CD4-positive, alpha-beta memory T cell (primary cell): ENCODE results near the gene TRAK1. TPM values are rescaled to one million over a fixed set of nuclear protein-coding genes. Genes with fewer than 3 reads are reported as not detected.

Experiments used
- CTCF ChIA-PET: fragments of 350-600 bp; sonication (Branson Sonifier 250); formaldehyde crosslinking; loops from one replicate; lab custom pipeline; 2021; ENCODE audit warnings: inconsistent platforms; ENCODE audit not compliant: partially characterized antibody; lab: Charles Lee
- POLR2A ChIA-PET: fragments of 350-600 bp; sonication (Branson Sonifier 250); formaldehyde crosslinking; loops from one replicate; lab custom pipeline; 2021; ENCODE audit not compliant: partially characterized antibody; lab: Charles Lee
- DNase-seq, 5 donors: peaks; one replicate each; pipeline versions ENCODE4 v3.0.0 to v3.0.0-alpha.2; 2020 to 2022; ENCODE audit warnings: mixed read lengths in 1 of 5
- H3K27ac ChIP-seq: one replicate; pipeline ENCODE4 v1.7.0; 2013; ENCODE audit warnings: low read depth, low read length
- H3K27me3 ChIP-seq: 2 replicates; pipeline ENCODE4 v1.7.0; 2013; ENCODE audit warnings: mild to moderate bottlenecking, low read length, moderate library complexity; ENCODE audit not compliant: insufficient read depth
- H3K36me3 ChIP-seq: 2 replicates; pipeline ENCODE4 v1.7.0; 2013; ENCODE audit warnings: mild to moderate bottlenecking, low read length, moderate library complexity; ENCODE audit not compliant: insufficient read depth
- H3K4me1 ChIP-seq: 2 replicates; pipeline ENCODE4 v1.7.0; 2013; ENCODE audit warnings: mild to moderate bottlenecking, low read length, moderate library complexity; ENCODE audit not compliant: insufficient read depth
- H3K4me3 ChIP-seq, 2 donors: one replicate each; pipeline ENCODE4 v1.7.0; 2013; ENCODE audit warnings: low read length in 2 of 2, mild to moderate bottlenecking in 1 of 2
- H3K9me3 ChIP-seq, 2 donors: one replicate each; pipeline ENCODE4 v1.7.0; 2013; ENCODE audit warnings: low read length in 2 of 2, control low read depth in 1 of 2; ENCODE audit not compliant: control insufficient read depth in 1 of 2
- H3K27ac Mint-ChIP-seq, 7 donors: one replicate each; pipeline ENCODE4 v1.8.0; 2020 to 2021; ENCODE audit warnings: mixed read lengths in 7 of 7, mild to moderate bottlenecking in 6 of 7, inconsistent platforms in 3 of 7, moderate library complexity in 3 of 7
- H3K27me3 Mint-ChIP-seq, 2 donors: one replicate each; pipeline ENCODE4 v1.8.0; 2020 to 2021; ENCODE audit warnings: mixed read lengths in 2 of 2
- H3K36me3 Mint-ChIP-seq, 2 donors: one replicate each; pipeline ENCODE4 v1.8.0; 2020 to 2021; ENCODE audit warnings: mixed read lengths in 2 of 2, inconsistent platforms in 1 of 2, mild to moderate bottlenecking in 1 of 2
- H3K4me1 Mint-ChIP-seq, 4 donors: one replicate each; pipeline ENCODE4 v1.8.0; 2020 to 2021; ENCODE audit warnings: mixed read lengths in 4 of 4, mild to moderate bottlenecking in 1 of 4
- H3K4me3 Mint-ChIP-seq, 8 donors: one replicate each; pipeline ENCODE4 v1.8.0; 2020 to 2021; ENCODE audit warnings: mixed read lengths in 8 of 8, mild to moderate bottlenecking in 7 of 8, moderate library complexity in 6 of 8, inconsistent platforms in 3 of 8
- H3K9me3 Mint-ChIP-seq, 8 donors: one replicate each; pipeline ENCODE4 v1.8.0; 2020 to 2021; ENCODE audit warnings: mixed read lengths in 8 of 8, mild to moderate bottlenecking in 5 of 8, inconsistent platforms in 3 of 8, moderate library complexity in 1 of 8
- intact Hi-C: fragments of 100-400 bp; cut with micrococcal nuclease; formaldehyde crosslinking; loops from one replicate; pipeline ENCODE4 v1.15.1; 2023
- polyA plus RNA-seq, 2 donors: library from polyadenylated mRNA; unstranded; fragments of 300-500 nt; fragmentation: Illumina TruSeq; gene quantifications; one replicate each; pipeline ENCODE4 v1.2.3, GENCODE V29; 2021
- total RNA-seq, 2 experiments: library from RNA; stranded (reverse); gene quantifications; one replicate each; pipeline ENCODE4 v1.2.3, GENCODE V29; 2021

Gene TRAK1
- total and polyA plus RNA-seq, 4 experiments from 2014 or later = 3.4 to 17.2 (median 13.2) TPM

DNA sequence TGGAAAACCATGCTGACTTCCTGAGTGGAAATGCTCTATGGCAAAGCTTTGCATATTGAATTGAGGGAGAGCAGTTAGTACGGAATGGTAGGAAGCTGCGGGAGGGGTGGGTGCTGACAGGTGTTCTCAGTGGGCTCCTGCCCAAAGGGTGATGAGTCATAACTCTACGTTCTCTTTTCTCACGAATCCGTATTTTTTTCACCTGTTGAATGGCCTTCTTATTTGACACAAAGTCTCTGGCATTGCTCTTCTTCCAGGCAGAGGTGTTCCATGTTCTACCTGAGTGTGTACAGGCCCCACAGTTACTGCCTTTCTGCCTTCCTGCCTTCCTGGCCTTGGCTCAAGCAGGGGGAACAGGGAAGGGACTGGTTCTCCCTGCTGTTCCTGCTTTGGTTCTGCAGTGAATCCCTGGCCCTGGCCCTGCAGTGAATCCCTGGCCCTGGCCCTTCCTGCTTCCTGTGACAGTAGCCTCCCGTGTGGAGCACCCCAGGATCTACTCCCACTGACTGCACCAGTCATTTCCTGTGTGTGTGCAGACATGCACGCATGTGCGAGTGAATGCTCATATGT, 31.9 kb downstream of the TRAK1 start:
- Histone ChIP-seq H3K9me3 (no peaks in the 10 kb centered on the region), H3K4me3 (no peak overlapping the region), H3K27ac (no peak overlapping the region), H3K27me3 (no peaks in the 10 kb centered on the region), H3K36me3 (no peaks in the 10 kb centered on the region), H3K4me1 (no peaks in the 10 kb centered on the region)
- intact Hi-C loops = no loop called here
- no peak for DNase-seq
- H3K36me3 Mint-ChIP-seq = peaks cover 26 to 32% of the 10 kb centered on the region in 2 donors
- CTCF ChIA-PET = no interaction called here
- H3K9me3 Mint-ChIP-seq = no peaks in the 10 kb centered on the region
- H3K4me1 Mint-ChIP-seq = peaks cover 10 to 15% (median 12%) of the 10 kb centered on the region in 4 donors
- H3K27me3 Mint-ChIP-seq = no peaks in the 10 kb centered on the region
- H3K27ac Mint-ChIP-seq = peak overlapping the region in 2 of 7 donors; percentile 42 to 56
- POLR2A ChIA-PET = no interaction called here
- no peak overlapping the region for H3K4me3 Mint-ChIP-seq

DNA sequence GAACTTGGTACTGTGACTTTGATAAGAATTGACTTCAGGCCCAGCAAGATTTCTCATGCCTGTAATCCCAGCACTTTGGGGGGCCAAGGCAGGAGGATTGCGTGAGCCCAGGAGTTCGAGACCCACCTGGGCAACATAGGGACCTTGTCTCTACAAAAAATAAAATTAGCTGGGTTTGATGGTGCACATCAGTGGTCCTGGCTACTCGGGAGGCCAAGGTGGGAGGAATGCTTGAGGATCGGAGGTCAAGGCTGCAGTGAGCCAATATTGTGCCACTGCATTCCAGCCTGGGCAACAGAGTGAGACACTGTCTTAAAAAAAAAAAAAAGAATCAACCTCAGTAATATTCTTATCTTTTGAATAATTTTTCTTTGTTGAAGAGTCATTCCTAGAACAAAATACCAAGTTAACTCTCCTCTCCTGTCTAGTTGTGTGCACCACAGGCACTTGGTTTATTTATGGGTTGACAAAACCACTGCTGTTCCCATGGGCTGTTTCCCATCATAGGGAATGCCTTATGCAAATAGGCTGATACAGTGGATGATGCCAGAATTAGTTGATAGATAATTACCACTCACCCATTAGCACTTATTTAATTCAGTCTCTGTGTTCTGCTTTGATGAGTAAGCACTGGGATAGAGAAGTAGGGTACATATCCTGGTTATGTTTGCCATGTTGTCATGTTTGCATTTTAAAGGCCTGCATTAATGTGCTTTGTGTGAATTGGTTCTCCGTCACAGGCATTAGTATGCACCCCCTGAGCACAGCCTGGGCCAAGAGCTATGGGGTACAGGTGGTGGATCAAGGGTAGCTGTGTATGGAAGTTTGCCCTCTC, 32.9 kb downstream of the TRAK1 start:
- Mint-ChIP-seq H3K27me3 (no peaks in the 10 kb centered on the region), H3K4me3 (no peak overlapping the region), H3K4me1 (peaks cover 8 to 15% (median 12%) of the 10 kb centered on the region in 4 donors), H3K27ac (no peak overlapping the region), H3K36me3 (peaks cover 31 to 33% of the 10 kb centered on the region in 2 donors), H3K9me3 (no peaks in the 10 kb centered on the region)
- ChIA-PET CTCF (interaction anchor here (0.6 to 2.2 kb wide), 3 partner anchors 10 to 67 kb away, joined by 3 to 9 read pairs (median 3); no protein-coding TSS in a partner anchor), POLR2A (no interaction called here)
- no peak for DNase-seq
- Histone ChIP-seq H3K9me3 (no peaks in the 10 kb centered on the region), H3K4me1 (no peaks in the 10 kb centered on the region), H3K4me3 (no peak overlapping the region), H3K27ac (no peak overlapping the region), H3K27me3 (no peaks in the 10 kb centered on the region), H3K36me3 (no peaks in the 10 kb centered on the region)
- intact Hi-C loops = no loop called here

- Histone ChIP-seq H3K27me3 (no peaks in the 10 kb centered on the region), H3K4me3 (no peak overlapping the region), H3K27ac (no peak overlapping the region), H3K9me3 (no peaks in the 10 kb centered on the region), H3K4me1 (no peaks in the 10 kb centered on the region), H3K36me3 (no peaks in the 10 kb centered on the region)
- Mint-ChIP-seq H3K4me1 (peaks cover 5 to 15% (median 8%) of the 10 kb centered on the region in 4 donors), H3K9me3 (peaks cover 0 to under 1% (median 0%) of the 10 kb centered on the region in 8 donors), H3K27ac (no peak overlapping the region), H3K4me3 (no peak overlapping the region), H3K27me3 (no peaks in the 10 kb centered on the region), H3K36me3 (peaks cover 29 to 32% of the 10 kb centered on the region in 2 donors)
- intact Hi-C loops = no loop called here
- DNase-seq = no peak
- ChIA-PET POLR2A (interaction anchor here (0.6 kb wide), 1 partner anchor 32 kb away, joined by 3 read pairs; no protein-coding TSS in a partner anchor), CTCF (no interaction called here)
Observed at GRCh38 chr3:42127226-42127625, 36.1 kb downstream of the TRAK1 start.

GRCh38 chr3:42128526-42128925, 37.4 kb downstream of the TRAK1 start:
- no peaks in the 10 kb centered on the region for H3K36me3 ChIP-seq
- Mint-ChIP-seq H3K4me3 (no peak overlapping the region), H3K27me3 (no peaks in the 10 kb centered on the region), H3K36me3 (peaks cover 32 to 34% of the 10 kb centered on the region in 2 donors), H3K27ac (no peak overlapping the region), H3K9me3 (peaks cover 0 to 2% (median 0%) of the 10 kb centered on the region in 8 donors), H3K4me1 (peaks cover 1 to 7% (median 6%) of the 10 kb centered on the region in 4 donors)
- no peaks in the 10 kb centered on the region for H3K4me1 ChIP-seq
- POLR2A ChIA-PET = no interaction called here
- no peaks in the 10 kb centered on the region for H3K9me3 ChIP-seq
- no peak for DNase-seq
- H3K27me3 ChIP-seq = no peaks in the 10 kb centered on the region
- no peak overlapping the region for H3K4me3 ChIP-seq
- intact Hi-C loops = no loop called here
- H3K27ac ChIP-seq = no peak overlapping the region
- CTCF ChIA-PET = no interaction called here

DNA sequence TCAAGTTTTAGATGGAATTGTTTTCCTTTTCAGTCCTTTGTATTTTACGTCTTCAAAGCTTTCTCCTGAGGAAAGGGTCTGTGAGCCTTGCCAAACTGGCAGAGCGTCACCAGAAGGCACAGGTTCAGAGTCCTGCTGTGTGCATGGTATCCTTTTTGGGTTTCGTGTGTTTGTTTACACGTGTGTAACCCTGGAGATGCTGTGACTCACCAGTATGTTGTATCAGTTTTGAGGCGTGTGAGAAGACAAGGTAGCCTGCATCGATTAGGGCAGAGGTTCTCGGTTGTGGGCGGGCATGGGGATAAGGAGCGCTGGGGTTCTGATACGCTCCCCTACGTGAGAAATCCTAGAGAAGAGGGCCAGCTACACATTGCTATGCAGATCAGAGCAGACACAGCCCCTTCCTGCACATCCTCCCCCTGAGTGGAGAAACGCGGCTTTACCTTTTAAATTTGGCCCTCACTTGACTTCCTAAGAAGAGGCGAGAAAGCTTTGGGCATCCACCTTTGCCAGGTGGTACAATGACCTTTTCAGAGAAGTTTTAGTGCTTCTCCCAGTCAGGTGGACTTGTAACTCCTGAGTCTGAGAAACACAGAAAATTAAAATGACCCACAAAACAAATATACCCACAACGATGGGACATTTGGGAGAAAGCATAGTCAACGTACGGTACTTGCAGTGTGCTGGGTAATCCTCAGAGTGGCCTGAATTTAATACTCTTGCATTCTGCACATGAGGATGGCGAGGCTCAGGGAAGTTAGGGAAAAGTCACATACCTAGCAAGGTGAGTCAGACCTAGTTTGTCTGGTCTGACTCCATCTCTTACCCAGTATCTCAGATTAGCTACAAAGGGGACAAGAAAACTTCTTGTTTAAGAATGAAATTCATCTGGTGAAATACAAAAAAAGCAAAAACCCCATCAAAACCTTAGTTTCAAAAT, 38.1 kb downstream of the TRAK1 start:
- H3K4me1 ChIP-seq = no peaks in the 10 kb centered on the region
- Mint-ChIP-seq H3K36me3 (peaks cover 32 to 33% of the 10 kb centered on the region in 2 donors), H3K4me1 (peaks cover 0 to 7% (median 5%) of the 10 kb centered on the region in 4 donors), H3K27me3 (no peaks in the 10 kb centered on the region), H3K27ac (peak overlapping the region in 1 of 7 donors; percentile 31), H3K9me3 (peaks cover 0 to 2% (median 0%) of the 10 kb centered on the region in 8 donors), H3K4me3 (no peak overlapping the region)
- POLR2A ChIA-PET = no interaction called here
- H3K27me3 ChIP-seq = no peaks in the 10 kb centered on the region
- CTCF ChIA-PET = interaction anchor here (1.1 kb wide), 2 partner anchors 10 to 29 kb away, joined by 4 read pairs; no protein-coding TSS in a partner anchor
- no peaks in the 10 kb centered on the region for H3K36me3 ChIP-seq
- intact Hi-C loops = no loop called here
- H3K4me3 ChIP-seq = no peak overlapping the region
- H3K9me3 ChIP-seq = no peaks in the 10 kb centered on the region
- H3K27ac ChIP-seq = no peak overlapping the region
- no peak for DNase-seq

DNA sequence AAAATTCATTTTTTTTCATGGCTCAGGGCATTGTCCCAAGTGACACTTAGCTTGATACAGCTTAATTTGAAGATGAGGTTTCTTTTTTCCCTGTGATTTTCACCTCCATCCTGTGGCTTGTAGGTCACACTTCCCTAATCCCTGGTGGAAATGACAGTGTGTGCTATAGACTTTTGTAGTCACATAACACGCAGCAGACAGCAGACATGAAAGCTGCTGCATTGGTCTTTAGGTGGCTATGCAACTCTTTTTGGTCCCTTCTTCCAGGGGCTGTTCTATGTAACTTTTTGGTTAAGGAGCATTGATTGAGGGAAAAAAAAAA, 38.8 kb downstream of the TRAK1 start:
- H3K9me3 ChIP-seq = no peaks in the 10 kb centered on the region
- H3K27me3 Mint-ChIP-seq = no peaks in the 10 kb centered on the region
- ChIA-PET CTCF (interaction anchor here (1.1 kb wide), 2 partner anchors 9 to 30 kb away, joined by 4 read pairs; no protein-coding TSS in a partner anchor), POLR2A (no interaction called here)
- DNase-seq = no peak
- no peaks in the 10 kb centered on the region for H3K4me1 ChIP-seq
- no peak overlapping the region for H3K4me3 ChIP-seq
- peaks cover 25 to 27% of the 10 kb centered on the region in 2 donors for H3K36me3 Mint-ChIP-seq
- no peaks in the 10 kb centered on the region for H3K36me3 ChIP-seq
- no peak overlapping the region for H3K4me3 Mint-ChIP-seq
- intact Hi-C loops = no loop called here
- H3K27ac ChIP-seq = no peak overlapping the region
- peaks cover 0 to 7% (median 6%) of the 10 kb centered on the region in 4 donors for H3K4me1 Mint-ChIP-seq
- no peak overlapping the region for H3K27ac Mint-ChIP-seq
- no peaks in the 10 kb centered on the region for H3K27me3 ChIP-seq
- H3K9me3 Mint-ChIP-seq = peaks cover 0 to 2% (median 0%) of the 10 kb centered on the region in 8 donors
